GM10266 (cell line): ENCODE data around the gene CDK5R1.

Experiments
- DNase-seq: peaks from one replicate; pipeline ENCODE4 v3.0.0; 2012; ENCODE audit errors: extremely low spot score
- CTCF ChIP-seq: IDR thresholded peaks from 2 replicates; pipeline ENCODE4 v1.5.1; 2012; ENCODE audit warnings: mild to moderate bottlenecking, low read depth; ENCODE audit not compliant: control insufficient read depth, insufficient read depth; ENCODE audit errors: missing control alignments

CDK5R1 gene

GRCh38 chr17:32460054-32460453 is 26.7 kb upstream of the CDK5R1 start:
- TF ChIP-seq CTCF: no peak

GRCh38 chr17:32461498-32461852 is 25.3 kb upstream of the CDK5R1 start:
- no peak for TF ChIP-seq CTCF
- DNase-seq: no peak

More at GRCh38 chr17:32460054-32460453, 26.7 kb upstream of the CDK5R1 start:
- DNase-seq: no peak

- peak; percentile 36 for DNase-seq
- peak; percentile 34 for TF ChIP-seq CTCF
Observed at GRCh38 chr17:32461853-32462617, 24.8 kb upstream of the CDK5R1 start.

- DNase-seq: no peak
- no peak for TF ChIP-seq CTCF
Observed at GRCh38 chr17:32463304-32463703, 23.5 kb upstream of the CDK5R1 start.

- TF ChIP-seq CTCF: no peak
- DNase-seq: no peak
Observed at GRCh38 chr17:32464374-32464773, 22.4 kb upstream of the CDK5R1 start.

- TF ChIP-seq CTCF: no peak
Observed at GRCh38 chr17:32467949-32468348, 18.8 kb upstream of the CDK5R1 start.

GRCh38 chr17:32470405-32471167 is 16.2 kb upstream of the CDK5R1 start:
- TF ChIP-seq CTCF: no peak
- DNase-seq: no peak

More at GRCh38 chr17:32467949-32468348, 18.8 kb upstream of the CDK5R1 start:
- no peak for DNase-seq
